ENCODE results near the gene LIPI.
"Not testable (repeated sequence)": the region's sequence is repeated elsewhere in the genome, so short reads cannot be mapped to it uniquely, and the experiment has no call there.

The LIPI gene

DNA sequence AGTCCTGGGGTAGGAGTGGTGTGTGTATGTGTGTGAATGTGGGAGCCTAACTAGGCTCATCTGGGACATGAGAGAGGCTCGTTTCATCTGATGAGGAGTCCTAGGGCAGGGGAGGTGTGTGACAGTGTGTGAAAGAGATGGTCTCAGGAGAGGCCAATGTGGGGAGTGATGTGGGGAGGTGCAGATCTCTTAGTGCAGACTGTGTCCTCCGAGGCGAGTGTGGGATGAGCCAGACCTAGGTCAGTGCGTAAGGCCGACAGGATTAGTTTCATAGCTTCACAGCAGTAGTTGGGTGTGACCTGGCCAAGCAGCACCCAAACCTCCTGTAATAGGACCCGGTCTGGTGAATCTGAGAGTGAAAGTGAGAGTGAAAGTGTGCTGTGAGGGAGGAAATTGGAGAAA lies 94.7 kb downstream of the LIPI start:
- no peak for FAIRE-seq

DNA sequence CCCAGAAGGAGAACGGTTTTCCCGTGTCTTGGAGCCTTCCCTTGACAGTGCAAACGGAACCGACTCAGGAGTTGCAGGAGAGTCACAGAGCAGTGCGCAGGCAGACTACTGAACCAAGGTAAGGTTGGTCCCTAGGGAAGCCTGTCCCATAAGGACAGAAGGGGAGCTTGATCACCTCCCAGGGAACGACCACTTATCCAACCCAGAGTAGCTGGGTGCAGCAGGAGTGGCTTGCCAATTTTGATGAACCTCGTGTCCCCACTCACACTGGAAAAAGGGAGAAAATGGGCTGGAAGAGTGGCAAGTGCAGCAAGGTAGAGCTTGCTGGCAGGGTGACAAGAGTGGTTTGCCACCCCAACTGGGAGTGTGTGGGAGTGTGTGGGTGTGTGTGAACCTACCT lies 95.1 kb downstream of the LIPI start:
- no peak for FAIRE-seq

DNA sequence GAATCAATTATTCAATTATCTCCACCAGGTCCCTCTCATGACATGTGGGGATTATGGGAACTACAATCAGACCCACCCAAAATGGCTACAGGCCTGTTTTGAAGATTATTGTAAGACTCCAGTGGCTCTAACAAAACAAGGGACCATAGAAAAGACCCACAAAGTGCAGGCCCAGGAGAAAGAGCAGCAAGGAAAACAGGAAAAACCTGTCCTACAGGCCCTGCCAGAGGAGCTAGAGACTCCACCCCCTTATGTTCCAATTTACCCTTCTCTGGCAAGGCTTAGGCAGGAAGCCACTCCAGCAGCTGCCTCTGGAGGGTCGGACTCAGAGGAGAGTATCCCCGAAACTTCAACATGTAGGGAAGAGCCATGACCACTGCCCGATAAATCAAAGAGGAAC lies 96.5 kb downstream of the LIPI start:
- no peak for FAIRE-seq

DNA sequence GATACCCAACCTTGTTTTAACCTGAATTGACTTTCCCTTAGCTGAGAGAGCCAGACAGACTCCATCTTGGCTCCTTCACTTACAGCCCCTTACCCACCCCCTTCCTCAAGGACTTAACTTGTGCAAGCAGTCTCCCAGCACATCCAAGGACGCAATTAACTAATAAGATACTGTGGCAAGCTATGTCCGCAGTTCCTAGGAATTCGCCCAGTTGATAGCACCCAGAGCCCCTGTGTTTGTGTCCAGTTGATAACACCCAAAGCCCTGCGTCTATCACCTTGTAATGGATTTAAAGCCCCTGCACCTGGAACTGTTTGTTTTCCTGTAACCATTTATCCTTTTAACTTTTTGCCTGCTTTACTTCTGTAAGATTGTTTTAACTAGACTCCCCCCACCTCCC lies 106.2 kb downstream of the LIPI start:
- FAIRE-seq: not testable (repeated sequence)

DNA sequence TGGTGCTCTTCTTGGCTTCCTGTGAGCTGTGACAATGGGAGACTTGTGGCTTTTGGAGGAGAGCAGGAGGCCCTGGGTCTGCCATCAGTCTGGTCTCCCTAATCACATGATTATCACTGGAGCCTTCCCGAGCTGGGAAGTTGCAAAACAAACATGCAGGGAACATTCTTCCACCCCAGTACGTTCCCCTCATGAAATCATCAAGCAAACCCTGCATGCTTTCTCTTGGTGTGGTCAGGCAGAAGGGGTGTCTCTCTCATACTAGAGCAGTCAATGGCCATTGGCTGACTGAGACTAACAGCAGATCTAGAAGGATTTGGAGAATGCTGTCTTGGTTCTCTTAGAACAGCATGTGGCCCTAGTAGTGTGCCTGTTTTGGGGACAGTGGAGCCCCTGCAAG lies 111.2 kb downstream of the LIPI start:
- no peak for FAIRE-seq

DNA sequence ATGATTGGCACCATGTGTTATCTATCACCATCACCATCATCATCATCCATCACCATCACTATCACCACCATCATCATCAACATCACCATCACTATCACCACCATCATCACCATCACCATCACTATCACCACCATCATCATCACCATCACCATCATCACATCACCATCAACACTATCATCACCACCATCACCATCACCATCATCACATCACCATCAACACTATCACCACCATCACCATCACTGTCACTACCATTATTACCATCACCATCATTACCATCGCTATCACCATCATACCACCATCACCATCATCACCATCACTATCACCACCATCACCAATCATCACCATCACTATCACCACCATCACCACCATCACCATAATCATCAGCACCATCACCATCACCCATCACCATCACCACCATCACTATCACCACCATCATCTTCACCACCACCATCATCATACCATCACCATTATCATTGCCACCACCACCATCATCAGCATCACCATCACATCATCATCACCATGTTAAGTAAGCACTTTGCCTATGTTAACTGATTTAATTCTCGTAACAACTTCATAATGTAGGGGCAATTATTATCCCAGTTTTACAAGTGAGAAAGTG lies 112.8 kb downstream of the LIPI start:
- FAIRE-seq: no peak

DNA sequence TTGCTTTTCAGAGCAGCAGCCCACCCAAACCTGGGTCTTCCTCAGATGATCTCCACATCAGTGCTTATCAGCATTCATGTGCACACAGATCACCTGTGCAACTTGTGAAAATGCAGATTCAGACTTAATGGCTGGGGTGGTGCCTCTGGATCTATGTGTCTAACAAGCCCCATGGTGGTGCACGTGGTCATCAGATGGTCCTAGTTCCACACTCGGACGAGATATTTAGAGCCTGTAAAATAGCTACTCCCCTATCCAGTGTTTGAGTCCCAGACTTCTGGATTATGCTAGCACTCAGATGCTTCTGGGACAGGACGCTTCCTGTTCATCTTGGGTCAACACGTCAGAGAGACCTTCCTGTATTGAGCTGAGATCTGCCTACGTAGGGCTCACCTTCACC lies 114.2 kb downstream of the LIPI start:
- no peak for FAIRE-seq

DNA sequence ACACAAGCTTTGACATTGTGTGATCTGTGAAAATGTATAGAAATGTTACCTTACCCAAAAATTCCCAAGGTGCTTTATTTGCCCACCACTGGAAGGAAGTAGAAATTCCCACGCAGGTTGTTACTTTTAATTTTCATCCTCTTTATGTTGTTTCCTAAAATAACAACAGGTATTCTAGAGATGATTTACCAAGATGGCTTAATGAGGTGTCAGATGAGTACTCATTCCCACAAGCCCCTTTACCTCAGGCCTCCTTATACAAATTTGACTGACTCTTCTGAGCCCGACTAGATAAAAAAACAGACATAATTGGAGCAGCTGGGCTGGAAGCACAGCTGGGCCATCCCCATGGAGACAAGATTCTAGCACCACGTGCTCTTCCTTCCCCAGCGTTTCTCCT lies 114.6 kb downstream of the LIPI start:
- no peak for FAIRE-seq

DNA sequence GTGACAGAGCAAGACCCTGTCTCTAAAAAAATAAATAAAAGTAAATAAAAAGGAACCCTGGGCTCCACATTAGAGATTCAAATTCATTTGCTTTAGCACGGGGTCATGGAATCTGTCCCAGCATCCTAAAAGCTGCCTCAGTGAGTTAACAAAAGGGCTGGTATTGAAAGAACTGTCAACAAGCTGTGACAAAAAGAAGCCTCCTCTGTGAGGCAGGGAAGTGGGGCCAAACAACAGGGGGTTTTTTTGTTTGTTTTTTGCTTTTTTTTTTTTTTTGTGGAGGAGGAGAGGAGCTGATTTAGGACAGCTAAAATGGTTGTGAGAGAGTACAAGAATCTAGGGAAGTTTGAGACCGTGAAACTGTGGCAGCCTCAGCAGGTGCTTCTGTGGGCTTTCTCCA lies 115.7 kb downstream of the LIPI start:
- no peak for FAIRE-seq

DNA sequence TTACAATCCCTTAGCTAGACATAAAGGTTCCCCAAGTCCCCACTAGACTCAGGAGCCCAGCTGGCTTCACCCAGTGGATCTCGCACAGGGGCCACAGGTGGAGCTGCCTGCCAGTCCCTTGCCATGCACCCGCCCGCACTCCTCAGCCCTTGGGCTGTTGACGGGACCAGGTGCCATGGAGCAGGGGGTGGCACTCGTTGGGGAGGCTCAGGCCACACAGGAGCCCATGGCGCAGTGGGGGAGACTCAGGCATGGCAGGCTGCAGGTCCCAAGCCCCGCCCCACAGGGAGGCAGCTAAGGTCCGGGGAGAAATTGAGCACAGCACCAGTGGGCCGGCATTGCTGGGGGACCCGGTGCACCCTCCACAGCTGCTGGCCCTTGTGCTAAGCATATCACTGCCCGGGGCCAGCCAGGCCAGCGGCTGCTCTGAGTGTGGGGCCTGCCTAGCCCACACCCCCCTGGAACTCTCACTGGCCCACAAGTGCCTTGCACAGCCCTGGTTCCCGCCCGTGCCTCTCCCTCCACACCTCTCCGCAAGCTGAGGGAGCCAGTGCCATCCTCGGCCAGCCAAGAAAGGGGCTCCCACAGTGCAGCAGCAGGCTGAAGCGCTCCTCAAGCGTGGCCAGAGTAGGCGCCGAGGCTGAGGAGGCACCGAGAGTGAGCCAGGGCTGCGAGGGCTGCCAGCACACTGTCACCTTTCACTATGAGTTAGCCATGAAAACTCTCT lies 117.8 kb downstream of the LIPI start:
- no peak for FAIRE-seq

DNA sequence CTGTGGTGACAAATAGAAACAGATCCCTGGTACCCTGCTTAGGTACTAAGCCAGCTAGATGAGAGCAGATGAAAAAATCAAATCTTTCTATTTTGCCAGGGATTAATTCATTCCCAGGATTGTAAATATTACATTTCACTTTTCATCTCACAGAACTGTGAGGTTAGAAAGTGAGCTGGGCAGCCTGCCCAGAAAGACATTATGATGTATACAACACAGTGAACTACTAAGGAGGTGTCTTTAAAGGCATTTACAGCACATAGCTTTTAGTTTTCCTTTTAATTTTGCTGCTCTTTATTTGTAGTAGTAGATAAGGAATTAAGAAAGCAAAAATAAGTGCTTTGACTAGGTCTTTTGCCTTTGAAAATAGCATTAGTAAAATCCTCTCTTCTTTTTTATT lies 120.6 kb downstream of the LIPI start:
- not testable (repeated sequence) for FAIRE-seq

DNA sequence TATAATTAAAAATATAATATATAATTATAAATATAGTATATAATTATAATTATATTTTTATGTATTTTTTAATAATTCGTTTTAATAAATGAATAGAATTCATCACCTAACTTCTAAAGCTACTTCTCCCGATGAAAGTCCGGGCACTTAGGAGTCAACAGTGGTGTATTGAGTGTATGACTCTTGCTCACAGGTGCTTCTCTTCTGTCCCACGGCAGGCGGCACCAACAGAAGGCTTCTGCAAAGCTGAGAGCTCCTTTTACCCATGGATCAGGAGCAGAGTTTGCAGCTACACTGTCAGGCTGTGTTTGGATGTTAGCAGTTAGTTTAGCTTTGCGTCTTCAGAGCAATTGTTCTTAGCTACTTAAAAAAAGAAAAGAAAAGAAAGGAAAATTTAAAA lies 122.4 kb downstream of the LIPI start:
- no peak for FAIRE-seq

DNA sequence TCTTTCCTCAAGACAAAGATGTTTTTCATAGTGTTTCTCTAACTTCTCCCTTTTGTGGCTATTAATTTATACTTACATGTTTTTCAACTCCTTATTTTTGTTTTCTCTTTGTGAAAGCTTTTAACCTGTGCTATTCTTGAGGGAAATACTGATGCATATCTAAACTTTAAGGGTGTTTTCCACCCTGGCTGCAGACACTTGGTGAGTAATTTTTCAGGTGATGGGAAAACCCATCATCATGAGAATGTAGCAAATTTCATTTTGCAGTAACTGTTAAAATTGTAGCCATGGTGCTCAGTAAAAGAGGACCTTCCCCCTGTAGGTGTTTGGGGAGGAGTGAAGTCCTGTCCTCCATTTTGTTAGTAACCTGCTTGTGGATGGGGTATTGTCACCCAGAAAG lies 124.2 kb downstream of the LIPI start:
- FAIRE-seq: no peak

DNA sequence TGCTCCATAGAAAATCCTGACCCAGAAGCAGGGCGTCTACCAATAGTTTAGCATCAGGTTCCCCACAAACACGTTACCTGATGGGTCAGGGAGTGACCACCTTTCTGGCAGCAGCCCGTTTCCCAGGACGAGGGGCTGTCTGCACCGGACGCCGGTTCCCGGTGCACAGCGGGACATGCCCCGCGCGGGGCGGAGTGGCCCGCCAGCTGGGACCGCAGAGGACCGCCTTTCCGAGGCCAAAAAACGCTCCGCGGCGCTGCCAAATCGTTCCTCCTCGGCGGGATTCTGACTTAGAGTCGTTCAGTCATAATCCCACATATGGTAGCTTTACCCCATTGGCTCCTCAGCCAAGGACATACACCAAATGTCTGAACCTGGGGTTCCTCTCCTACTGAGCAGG lies 126.1 kb downstream of the LIPI start:
- FAIRE-seq: no peak

DNA sequence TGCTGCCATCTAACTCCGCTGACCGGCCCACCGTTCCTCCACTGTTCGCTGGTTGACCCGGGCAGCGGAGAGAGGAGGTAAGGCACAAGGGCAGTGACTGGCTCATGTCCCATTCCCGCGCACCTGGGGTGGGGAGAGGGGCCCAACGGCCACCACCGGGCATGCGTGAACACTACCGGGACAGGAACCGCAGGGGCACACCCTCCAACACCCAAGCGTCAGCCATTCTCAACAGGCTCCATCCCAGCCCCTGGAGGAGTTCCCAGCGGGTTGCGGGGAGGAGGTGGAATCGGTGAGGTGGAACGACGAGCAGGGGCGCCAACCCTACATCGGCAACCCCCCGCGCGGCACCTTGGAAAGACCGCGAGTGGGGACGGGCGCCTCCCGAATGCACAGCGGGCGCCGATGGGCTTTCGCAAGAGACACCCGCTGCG lies 126.7 kb downstream of the LIPI start:
- FAIRE-seq: no peak

DNA sequence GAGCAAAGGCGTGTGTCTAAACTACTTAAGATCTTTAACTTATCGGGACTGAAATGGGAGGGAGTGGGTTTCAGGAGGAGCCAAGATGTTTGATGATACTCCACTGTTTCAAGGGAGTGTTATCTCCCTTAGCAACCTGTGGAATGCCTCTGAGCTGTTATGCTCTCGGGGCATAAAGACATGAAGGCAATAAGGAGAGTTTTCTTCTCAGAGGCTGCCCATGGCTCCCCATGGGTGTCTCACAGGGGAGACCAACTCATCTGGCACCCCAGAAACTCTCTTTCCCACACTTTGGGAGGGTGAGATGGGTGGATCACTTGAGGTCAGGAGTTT lies 130.0 kb downstream of the LIPI start:
- no peak for FAIRE-seq

DNA sequence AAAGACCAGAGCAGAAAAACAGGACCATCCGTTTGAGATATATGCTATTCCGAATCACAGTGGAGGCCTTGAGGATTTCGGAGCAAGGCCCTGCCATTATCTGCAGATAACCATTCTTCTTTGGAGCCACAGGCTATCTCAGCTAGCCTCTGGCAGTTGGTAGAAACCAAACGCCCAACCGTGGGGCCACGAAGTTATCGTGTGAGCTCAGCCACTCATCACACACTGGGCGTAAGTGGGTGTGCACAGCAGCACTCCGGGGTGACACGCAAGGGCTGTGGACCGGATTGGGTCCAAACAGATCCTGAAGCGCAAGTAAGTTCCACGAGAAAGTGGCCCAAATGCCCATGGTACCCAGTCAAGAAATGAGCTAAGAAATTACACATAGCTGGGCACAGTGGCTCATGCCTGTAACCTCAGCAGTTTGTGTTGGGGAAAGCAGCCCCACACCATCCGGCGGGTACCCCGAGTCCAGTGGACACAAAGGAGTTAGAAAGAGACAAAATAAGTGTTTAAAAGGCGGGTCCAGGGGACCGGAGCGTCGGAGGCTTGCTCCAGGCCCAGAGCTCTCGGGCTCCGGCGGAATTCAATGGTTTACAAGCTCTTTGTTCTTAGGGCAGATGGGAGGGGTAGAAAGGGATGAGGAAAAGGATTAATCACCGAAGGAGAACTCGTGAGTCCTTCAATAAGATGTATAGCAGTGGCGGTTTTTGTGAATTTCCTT lies 130.6 kb downstream of the LIPI start:
- no peak for FAIRE-seq

DNA sequence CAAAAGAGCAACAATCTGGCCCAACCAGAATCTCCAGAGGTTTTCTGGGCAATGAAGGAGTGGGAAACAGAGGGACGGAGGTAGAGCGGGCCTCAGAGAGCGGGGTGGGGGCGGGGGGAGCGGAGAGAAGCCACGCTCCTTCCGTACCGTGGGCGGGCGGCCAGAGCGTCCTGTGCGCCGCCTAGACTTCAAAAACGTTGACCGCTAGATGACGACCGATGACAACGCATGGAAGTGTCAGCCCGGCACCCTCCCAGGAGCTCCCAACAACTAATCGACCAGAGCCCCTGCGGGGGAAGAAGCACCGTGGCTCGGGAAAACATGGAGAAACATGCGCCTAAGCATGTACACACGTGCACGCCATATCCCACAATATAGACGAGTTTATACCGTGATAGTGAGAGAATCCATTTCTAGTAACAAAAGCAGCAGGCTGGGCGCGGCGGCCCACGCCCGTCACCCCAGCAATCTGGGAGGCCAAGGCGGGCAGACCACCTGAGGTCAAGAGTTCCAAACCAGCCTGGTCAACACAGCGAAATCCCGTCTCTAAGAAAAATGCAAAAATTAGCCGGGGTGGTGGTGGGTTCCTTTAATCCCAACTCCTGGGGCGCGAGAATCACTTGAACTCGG lies 131.9 kb downstream of the LIPI start:
- no peak for FAIRE-seq

DNA sequence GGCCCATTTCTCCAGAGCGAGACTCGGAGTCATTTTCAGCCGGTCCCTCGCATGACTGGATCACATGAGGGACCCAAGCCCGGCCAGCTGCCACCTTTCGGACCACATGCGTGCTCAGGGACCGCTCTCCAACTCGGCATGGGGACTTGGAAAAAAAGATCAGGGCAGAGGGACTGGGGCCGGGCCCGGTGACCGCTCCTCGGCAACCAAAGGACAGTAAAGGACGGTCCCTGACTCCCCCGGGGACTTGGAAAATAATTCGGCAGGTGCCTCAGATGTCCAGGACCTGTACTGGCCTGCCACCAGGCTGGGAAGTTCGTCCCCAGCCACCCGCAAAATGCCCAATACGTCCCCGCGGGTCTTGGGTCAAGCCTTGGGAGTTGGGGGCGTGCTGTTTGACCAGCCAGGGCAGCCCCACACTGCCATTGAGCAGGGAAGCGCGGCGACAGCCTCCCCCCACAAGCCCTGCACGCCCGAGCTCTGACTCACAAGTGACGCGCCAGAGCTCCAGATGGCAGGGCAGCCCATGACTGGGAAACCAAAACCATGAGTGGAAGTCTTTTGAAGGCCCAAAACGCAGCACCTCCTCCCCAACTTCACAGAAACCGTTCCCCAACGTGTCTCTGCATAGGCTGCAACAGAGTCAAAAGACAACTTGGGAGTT lies 134.5 kb downstream of the LIPI start:
- FAIRE-seq: no peak

DNA sequence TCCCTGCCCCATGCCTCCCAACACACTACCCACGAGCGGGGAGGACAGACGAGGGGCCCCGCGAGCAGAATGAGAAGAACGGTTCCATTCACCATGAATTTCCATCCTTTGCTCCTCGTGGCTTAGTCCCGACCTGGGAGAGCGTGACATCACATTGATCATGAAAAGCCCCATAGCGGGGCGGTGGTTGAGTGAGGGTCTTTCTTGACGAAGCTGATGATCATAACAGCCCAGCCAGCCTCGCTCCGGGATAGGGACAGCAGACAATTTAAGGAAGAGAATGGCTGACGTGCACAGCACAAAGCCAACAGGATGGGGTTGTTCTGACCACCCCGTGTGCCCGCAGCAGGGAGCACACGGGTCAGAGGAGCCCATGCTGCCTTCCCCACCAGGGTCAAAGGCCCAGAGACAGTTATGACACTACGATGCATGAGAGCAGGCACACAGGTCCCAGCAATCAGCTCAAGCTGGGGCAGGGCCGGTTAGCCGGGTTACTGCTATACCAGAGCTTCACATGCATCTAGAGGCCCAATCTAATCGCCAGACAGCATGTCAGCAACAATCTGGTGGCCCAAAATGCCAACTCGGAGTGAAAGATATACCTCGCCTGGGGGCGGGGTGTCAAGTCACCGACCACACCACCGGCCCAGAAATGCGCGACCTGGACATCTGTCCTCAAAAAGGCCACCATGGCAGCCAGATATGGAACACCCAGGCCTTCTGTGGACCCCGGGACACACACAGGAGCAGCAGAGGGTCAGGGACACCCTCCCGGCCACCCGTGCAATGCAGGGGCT lies 135.2 kb downstream of the LIPI start:
- FAIRE-seq: no peak

DNA sequence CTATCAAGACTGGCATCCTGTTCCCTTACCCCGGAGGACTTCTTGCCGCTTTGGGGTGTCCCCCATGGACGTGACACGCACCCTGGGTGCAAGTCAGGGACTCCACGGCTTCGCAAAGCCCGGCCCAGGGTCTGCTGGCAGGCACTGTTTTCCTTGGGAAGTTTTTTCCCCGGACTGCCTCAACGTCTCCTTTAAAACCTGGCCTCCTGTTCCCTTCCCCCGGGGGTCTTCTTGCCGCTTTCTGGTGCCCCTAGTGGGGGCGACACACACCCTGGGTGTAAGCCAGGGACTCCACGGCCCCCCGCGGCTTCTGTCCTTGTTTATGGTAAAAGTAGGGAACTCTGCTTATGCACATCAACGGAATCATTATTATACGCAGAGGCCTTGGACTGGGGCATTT lies 136.6 kb downstream of the LIPI start:
- no peak for FAIRE-seq

DNA sequence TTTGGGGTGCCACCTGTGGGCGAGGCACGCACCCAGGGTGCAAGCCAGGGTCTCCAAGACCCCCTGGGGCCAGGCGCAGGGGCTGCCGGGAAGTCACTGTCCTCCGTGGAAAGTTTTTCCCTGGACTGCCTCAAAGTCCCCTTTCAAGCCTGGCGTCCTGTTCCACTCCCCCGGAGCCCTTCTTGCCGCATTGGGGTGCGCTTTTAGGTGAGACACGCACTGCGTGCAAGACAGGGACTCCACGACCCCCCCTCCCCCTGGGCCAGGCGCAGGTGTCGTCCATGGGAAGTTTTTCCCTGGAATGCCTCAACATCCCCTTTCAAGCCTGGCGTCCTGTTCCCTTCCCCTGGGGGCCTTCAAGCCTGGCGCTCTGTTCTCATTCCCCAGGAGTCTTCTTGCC lies 137.1 kb downstream of the LIPI start:
- no peak for FAIRE-seq
